GM21717 (cell line): ENCODE data around the gene KRTAP17-1.
"Not testable (repeated sequence)": the region's sequence is repeated elsewhere in the genome, so short reads cannot be mapped to it uniquely, and the experiment has no call there.

Experiments
- ATAC-seq: cut with Tn5 transposase; IDR thresholded peaks from one replicate; pipeline ENCODE4 v1.9.1; 2021; ENCODE audit warnings: mild to moderate bottlenecking, moderate library complexity; ENCODE audit not compliant: unreplicated experiment

Gene KRTAP17-1

DNA sequence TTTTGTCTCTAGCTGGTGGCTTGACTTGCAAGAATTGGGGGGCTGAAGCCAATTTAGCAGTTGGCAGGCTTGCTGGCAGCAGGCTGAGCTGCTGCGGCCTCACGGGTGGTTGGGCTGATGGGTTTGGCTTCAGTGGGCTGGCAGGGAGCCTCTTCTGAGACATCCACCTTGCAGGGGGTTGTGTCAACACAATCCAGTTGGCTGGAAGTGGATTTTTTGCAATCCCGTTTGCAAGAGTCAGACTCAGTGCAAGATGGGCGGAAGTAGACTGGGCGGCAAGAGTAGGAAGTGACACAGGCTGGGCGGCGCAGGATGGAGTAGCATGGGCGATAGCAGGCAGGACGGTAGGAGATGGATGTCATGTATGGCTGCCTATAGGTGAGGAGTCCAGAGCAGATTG is 7.9 kb downstream of the KRTAP17-1 start:
- no peak for ATAC-seq

DNA sequence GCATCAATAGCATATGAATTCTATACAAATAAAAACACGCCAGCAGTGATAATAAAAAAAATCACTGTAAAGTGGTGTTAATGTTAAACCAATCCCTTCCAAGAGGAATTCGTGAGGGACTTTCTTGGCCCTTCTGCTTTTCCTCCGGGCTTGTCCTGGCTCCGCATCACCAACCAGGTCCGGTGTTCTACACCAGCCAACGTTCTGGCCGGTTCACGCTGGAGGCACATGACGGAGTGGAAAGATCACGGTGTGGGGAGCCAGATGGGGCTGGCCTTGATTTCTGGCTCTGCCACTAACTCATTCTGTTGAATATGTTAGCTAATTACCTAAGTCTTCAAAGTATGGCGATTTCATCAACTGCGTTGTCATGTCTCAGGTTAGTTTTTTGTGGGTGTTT is 11.4 kb downstream of the KRTAP17-1 start:
- no peak for ATAC-seq

DNA sequence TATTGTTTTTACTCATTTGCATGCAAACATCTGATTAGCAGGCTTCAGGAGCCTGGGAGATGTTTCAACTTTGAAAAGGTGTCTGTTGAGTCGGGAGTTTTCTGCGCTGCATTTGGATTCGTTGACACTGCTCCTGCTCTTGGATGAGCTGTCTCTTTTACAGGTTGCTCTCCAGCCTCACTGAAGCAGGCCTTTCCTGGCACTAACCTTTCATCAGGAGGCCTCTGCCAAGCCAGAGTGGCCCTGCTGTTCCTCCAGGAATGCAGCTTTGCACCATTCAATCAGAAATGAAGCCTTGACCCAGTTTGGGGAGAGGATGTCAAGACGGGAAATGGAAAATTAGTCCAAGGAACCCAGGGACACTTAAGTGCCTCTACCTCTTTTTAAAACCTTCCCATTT is 12.5 kb downstream of the KRTAP17-1 start:
- no peak for ATAC-seq

DNA sequence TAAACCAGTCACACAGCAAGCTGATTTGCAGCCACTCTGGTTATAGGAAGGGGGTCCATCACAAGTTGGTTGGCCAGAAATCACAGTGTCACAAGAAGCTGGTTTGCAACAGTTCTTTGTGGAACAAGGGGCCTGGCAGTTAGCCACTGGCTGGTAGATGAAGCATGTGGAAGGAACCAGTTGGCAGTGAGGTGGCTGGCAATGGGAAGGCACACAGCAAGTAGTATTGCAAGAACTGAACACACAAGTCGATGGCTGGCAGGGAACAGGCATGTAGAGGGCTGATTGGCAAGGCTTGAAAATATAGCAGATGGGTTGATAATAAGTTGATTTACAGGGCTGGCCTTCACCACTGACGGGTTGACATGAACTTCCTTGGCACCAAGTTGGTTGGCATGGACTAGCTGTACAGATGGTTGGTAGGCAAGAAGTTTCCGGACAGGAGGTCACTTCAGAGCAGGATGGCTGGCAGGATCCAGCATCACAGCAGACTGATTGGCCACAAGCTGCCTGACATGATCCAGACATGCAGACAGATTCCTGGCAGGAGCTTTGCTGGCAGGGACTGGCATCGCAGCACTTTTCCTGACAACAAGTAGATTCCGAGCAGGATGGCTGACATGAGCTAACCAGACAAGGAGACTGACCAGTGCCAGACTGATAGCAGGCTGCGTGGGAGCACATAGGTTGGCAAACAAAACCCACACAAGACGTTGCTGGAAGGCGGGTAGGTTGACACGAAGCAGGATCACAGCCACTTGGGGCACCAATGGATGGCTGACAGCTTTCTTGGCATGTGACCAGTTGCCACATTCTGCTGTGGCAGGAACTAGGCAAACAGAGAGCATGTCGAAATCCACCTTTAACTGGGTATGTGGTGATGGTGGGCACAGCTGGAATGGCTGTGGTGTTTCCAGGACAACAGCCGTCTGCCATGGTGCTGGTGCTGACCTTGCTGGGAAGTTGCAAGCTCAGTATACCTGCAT is 13.3 kb downstream of the KRTAP17-1 start, which contains the start of gene KRTAP29-1:
TSS of gene KRTAP29-1 (minus strand) at position 936 of the 986 bp plus-strand sequence. CDS start at position 936, 0 bp downstream.
- ATAC-seq = no peak

DNA sequence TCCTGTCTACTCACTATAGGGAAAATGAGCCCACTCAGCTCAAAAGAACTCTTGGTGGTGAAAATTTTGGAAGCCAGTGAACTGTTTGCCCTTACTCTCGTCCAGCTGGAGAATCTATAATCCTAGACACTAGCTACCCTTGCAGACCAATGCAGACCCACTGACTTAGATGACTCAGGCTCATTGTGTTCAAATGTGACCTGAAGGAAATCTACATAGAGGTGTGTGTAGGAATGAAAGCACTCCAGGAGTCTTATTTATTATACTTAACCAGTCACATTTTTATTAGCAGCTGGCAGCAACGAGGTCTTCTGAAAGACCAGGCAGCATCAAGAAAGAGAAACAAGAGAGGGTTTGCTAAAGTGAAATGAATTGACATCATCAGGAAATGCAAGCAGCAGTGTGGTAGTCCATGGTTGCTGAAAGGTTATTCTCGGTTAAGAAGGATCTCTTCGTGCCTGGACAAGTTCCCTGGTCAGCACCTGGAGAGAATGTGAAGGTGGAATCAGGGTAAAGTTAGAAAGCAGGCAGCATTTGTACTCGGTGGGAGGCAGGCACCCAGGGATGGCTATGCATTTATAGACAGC is 14.2 kb downstream of the KRTAP17-1 start:
- ATAC-seq = no peak

DNA sequence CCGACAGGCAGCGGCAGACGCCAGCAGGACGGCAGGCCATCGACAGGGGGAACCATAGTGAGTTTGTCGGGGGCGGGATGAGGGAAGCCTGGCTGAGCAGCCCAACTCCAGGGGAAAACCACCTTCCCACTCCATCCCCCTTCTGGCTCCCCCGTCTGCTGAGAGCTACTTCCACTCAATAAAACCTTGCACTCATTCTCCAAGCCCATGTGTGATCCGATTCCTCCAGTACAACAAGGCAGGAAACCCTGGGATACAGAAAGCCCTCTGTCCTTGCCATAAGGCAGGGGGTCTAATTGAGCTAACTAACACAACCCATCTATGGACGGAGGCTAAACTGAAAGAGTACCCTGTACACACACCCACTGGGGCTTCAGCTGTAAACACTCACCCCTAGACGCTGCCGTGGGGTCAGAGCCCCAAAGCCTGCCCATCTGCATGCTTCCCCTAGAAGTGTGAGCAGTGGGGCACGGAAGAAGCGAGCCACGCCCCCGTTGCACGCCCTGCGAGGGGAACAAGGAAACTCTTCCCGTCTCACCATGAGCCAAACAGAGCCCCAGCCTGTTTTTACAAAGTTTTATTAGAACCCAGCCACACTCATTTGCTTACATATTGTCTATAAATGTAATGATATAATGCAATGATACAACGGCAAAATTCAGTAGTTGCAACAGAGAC is 16.9 kb downstream of the KRTAP17-1 start:
- no peak for ATAC-seq

DNA sequence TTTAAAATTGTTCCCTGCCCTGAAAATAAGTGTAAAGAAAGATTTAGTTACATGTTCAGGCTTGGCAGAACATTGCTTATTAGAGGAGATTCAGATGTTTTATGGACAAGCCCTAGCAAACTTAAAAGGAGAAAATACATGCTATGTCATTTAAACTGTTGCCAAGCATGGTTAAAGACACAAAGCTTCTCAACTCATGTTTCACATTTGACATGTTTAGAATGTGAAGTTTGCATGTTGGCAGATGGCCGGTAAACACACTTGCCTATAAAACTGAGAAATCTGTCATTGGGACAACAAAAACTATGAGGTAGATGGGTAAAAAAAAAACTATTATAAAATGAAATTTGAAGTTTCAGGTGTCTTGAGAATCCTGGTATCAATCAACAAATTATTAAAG is 18.7 kb downstream of the KRTAP17-1 start:
- ATAC-seq = no peak

DNA sequence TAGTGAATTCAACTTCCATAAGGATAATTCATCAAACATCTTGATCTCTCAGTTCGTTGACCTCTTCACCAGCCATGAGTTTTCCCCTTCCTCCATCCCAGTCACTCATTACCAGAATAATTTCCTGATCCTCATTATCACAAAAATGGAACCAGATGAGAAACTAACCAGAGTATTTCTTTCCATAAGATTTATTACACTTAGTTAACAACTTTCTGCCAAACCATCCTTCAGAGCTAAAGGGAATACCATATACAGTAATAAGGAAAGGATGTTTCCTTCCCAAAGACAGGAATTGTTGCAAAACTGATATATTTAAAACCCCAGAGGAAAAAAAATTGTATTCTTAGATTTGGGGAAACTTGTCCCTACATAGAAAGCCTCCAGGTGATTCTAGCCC is 21.5 kb downstream of the KRTAP17-1 start:
- ATAC-seq = no peak

DNA sequence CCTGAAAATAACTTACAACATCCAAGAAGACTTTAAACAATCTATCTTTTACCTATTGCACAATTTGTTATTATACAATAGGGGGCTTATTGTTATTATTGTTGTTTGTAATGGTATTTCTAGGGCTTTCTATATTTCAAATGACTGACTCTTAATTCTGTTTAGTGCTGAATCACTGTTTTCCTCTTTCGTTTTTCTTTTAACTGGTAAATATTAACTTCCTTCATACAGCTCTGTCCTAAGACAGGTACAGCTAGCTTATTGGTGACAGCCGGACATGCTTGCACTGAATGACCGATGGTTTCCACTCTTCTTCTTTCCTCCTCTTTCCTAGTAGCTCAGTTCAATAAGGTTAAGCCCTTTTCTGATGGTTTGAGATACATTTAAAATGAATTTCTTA is 28.5 kb downstream of the KRTAP17-1 start:
- ATAC-seq = no peak

DNA sequence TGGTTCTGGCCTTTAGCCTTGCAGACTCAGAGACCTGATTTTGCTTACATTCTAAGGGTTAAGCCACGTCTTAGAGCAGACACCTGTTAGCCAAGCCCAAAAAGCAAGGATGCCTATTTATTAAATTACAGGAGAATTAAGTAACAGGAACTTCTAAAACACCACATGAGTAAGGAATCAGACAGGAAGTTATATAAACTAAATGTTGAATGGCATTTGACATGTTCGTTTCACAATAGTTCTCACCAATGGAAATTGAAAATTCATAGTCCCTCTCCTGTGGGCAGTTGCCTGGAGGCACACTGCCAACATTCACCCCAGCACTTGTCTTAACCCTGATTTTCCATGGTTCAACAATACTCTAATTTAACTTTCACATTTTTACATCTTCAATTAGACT is 31.0 kb downstream of the KRTAP17-1 start:
- ATAC-seq = no peak

DNA sequence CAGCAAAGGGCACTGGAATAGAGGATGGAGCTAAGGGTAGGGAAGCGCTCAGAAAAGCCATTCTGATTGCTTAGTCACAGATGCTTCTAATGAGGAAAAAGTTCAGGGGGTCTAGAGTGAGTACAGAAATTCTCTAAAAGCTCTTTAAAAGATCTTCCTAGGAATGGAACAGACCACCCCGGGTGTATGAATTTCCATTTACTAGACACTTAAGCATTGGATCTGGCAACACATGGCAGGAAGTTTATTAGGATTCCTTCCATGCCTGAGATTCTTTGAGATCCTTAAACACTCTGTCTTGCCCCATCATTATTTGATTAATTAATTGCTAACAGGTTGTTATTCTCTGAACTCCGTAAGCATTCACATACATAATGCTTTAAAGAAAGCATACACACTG is 31.5 kb downstream of the KRTAP17-1 start:
- no peak for ATAC-seq

DNA sequence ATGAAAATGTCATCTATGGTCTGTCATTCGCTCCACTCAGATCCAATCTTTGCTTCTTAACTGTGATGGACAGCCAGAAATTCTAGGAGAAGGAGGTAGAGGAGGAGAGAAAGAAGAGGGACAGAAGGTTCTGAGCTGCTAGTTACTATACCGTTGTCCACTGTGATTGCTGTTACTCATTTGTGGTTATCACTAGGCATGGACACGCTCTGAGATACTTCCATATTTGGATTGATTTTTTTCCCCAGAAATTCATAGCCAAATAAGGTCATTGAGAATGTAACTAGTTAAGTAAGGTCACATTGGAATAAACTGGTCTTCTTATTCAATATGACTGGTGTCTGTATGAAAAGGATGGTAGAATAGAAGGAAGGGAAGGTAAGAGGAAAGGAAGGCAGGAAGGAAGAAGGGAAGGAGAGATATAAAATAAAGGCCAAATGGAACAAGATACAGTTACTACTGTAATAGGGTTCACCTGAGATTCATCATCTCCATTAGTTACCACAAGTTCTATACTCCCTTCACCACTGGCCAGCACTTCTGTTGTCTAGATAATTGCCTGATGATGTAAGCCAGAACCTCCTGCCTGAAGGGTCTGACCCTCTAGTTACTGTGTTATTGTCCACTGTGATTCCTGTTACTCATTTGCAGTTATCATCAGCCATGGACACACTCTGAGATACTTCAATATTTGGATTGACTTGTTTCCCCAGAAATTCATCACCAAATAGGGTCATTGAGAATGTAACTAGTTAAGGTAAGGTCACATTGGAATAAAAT is 37.1 kb downstream of the KRTAP17-1 start:
- ATAC-seq = no peak

DNA sequence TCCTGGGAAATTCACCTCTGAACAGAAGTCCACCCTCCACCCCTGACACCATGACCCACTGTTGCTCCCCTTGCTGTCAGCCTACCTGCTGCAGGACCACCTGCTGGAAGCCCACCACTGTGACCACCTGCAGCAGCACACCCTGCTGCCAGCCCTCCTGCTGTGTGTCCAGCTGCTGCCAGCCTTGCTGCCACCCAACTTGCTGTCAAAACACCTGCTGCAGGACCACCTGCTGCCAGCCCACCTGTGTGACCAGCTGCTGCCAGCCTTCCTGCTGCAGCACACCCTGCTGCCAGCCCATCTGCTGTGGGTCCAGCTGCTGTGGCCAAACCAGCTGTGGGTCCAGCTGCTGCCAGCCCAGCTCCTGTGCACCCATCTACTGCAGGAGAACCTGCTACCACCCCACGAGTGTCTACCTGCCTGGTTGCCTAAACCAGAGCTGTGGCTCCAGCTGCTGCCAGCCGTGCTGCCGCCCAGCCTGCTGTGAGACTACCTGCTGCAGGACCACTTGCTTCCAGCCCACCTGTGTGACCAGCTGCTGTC is 39.8 kb downstream of the KRTAP17-1 start, which contains the start of gene KRTAP9-7:
TSS of gene KRTAP9-7 (plus strand) at position 51 of the 543 bp plus-strand sequence. CDS start at position 51, 0 bp downstream.
- ATAC-seq = not testable (repeated sequence)

DNA sequence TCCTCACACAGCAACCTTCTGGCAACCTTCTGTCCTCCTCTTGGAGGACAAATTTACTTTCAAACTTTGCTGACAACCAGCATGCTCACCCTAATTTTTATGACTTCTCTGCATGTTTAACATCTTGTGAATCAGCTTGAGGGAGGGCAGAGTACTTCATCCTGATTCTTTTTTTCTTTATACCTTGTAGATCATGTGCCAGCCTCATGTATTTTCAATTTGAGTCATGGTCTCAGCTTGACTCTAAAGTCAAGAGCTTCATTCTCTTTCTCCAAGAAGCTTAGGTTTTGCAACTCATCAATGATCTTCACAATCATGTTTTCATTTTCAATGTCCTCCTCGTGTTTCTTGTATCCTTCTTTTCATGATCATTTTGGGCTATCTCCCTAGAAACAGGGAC is 43.7 kb downstream of the KRTAP17-1 start:
- ATAC-seq = no peak

DNA sequence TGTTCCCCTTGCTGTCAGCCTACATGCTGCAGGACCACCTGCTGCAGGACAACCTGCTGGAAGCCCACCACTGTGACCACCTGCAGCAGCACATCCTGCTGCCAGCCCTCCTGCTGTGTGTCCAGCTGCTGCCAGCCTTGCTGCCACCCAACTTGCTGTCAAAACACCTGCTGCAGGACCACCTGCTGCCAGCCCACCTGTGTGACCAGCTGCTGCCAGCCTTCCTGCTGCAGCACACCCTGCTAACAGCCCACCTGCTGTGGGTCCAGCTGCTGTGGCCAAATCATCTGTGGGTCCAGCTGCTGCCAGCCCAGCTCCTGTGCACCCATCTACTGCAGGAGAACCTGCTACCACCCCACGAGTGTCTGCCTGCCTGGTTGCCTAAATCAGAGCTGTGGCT is 44.2 kb downstream of the KRTAP17-1 start:
- not testable (repeated sequence) for ATAC-seq

DNA sequence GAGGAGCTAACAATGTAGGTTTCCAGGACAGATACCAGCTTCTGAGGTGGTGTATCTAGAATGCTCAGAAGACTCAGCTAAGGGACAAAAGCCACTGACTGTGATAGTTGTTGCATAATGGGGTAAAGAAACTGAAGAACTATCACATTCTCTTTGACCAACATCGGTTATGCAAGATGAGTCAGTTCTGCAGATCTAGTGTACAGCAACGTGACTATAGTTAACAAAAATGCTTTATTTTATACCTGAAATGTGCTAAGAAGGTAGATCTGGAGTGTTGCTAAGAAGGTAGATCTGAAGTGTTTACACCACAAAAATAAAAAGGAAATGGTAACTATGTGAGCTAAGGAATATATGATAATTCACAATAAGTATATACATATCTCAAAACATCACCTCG is 47.8 kb downstream of the KRTAP17-1 start:
- ATAC-seq = no peak

DNA sequence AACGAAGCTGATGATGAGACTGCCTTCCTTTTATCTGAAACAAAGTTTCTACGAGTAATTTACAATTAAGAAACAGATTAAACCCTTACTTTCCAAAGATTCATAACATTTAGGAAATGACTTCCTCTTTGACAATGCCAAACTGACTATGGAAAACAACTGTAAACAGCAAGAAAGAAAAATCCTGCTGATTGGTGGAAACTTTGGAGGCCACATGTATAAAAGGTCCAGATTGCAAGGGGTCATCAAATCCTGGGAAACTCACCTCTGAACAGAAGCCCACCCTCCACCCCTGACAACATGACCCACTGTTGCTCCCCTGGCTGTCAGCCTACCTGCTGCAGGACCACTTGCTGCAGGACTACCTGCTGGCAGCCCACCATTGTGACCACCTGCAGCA is 50.4 kb downstream of the KRTAP17-1 start, which contains the start of gene KRTAP9-6:
TSS of gene KRTAP9-6 (plus strand) at position 301 of the 400 bp plus-strand sequence. CDS start at position 301, 0 bp downstream.
- no peak for ATAC-seq
